ENCODE data around the gene CD209.

The CD209 gene

GRCh38 chr19:7705387-7706187 is 41.7 kb downstream of the CD209 start:
- DNase-seq (ENCODE audit: low read depth) = peak; percentile 68

- DNase-seq (ENCODE audit: low read depth) = no peak
Observed at GRCh38 chr19:7704280-7705060, 42.9 kb downstream of the CD209 start.

GRCh38 chr19:7703332-7703731 is 44.0 kb downstream of the CD209 start:
- DNase-seq (ENCODE audit: low read depth) = no peak

- DNase-seq (ENCODE audit: low read depth) = no peak
Observed at GRCh38 chr19:7701654-7702457, 45.5 kb downstream of the CD209 start, which contains the start of gene FCER2. Gene FCER2, minus strand, starts transcription at chr19:7702131. Its CDS starts 2,371 bp downstream, at chr19:7699760.

GRCh38 chr19:7701049-7701653 is 46.2 kb downstream of the CD209 start:
- DNase-seq (ENCODE audit: low read depth) = no peak

- peak; percentile 59 for DNase-seq (ENCODE audit: low read depth)
Observed at GRCh38 chr19:7699417-7700401, 47.6 kb downstream of the CD209 start.

GRCh38 chr19:7699003-7699402 is 48.3 kb downstream of the CD209 start:
- no peak for DNase-seq (ENCODE audit: low read depth)

- no peak for DNase-seq (ENCODE audit: low read depth)
Observed at GRCh38 chr19:7698583-7698982, 48.8 kb downstream of the CD209 start.

GRCh38 chr19:7697721-7698287 is 49.5 kb downstream of the CD209 start:
- no peak for DNase-seq (ENCODE audit: low read depth)

GRCh38 chr19:7694499-7694898 is 52.8 kb downstream of the CD209 start:
- no peak for DNase-seq (ENCODE audit: low read depth)

- DNase-seq (ENCODE audit: low read depth) = no peak
Observed at GRCh38 chr19:7692417-7693088, 54.8 kb downstream of the CD209 start.

GRCh38 chr19:7691497-7691896 is 55.8 kb downstream of the CD209 start:
- no peak for DNase-seq (ENCODE audit: low read depth)

GRCh38 chr19:7690779-7691258 is 56.5 kb downstream of the CD209 start:
- DNase-seq (ENCODE audit: low read depth) = no peak
